ENCODE results near the gene BCAT1. TPM values are rescaled to one million over a fixed set of nuclear protein-coding genes. Genes with fewer than 3 reads are reported as not detected.

Gene BCAT1
- total RNA-seq, 1 experiment from 2014 or later, result 5.8 TPM

GRCh38 chr12:24991209-24992049 is 42.5 kb upstream of the BCAT1 start:
- no peaks in the 10 kb centered on the region for H3K9me3 ChIP-seq (ENCODE audit: control insufficient read depth, insufficient read depth, low read depth, low read length)
- in situ Hi-C loops (cut with HindIII; ENCODE audit: low pct_unique_long_range_greater_than_20kb, low sequenced_read_pairs) (no loop called here), intact Hi-C loops (cut with micrococcal nuclease; ENCODE audit: unreplicated experiment) (loop anchor here (1.0 kb wide), 2 partner anchors 139 to 164 kb away; no protein-coding TSS in a partner anchor)
- TF ChIP-seq SIN3A (IDR thresholded peaks at IDR 0.05; ENCODE audit: borderline replicate concordance, insufficient read depth, low read depth, low read length) (no peak), CTCF (IDR thresholded peaks at IDR 0.05) (peak; percentile 79)
- H3K4me3 ChIP-seq (ENCODE audit: low read depth in 2 of 2, low read length in 2 of 2), result no peak overlapping the region
- CTCF ChIA-PET, result interaction anchor here (0.5 to 2.4 kb wide), 6 partner anchors 13 to 260 kb away, joined by 3 to 9 read pairs (median 4); no protein-coding TSS in a partner anchor
- ATAC-seq (peak; percentile 93), DNase-seq (ENCODE audit: low read depth, low spot score) (peak; percentile 71)
- no peaks in the 10 kb centered on the region for H3K4me1 ChIP-seq (ENCODE audit: control insufficient read depth, insufficient read depth, low read length)
- peaks cover 14% of the 10 kb centered on the region for H3K27me3 ChIP-seq (ENCODE audit: control insufficient read depth, insufficient read depth, low read length)
- H3K36me3 ChIP-seq (ENCODE audit: control insufficient read depth, insufficient read depth, low read length), result no peaks in the 10 kb centered on the region
- no peak overlapping the region for H3K27ac ChIP-seq (ENCODE audit: low read length)
- POLR2A ChIA-PET, result no interaction called here
- BruUV-seq (replicated peaks), result no TSS peak

- Histone ChIP-seq H3K27me3 (ENCODE audit: control insufficient read depth, insufficient read depth, low read length) (0 out of 2 replicates have a peak, but pooled peaks cover 7% of the 10 kb centered on the region), H3K36me3 (ENCODE audit: control insufficient read depth, insufficient read depth, low read length) (no peaks in the 10 kb centered on the region), H3K27ac (ENCODE audit: low read length) (no peak overlapping the region), H3K9me3 (ENCODE audit: control insufficient read depth, insufficient read depth, low read depth, low read length) (no peaks in the 10 kb centered on the region), H3K4me3 (ENCODE audit: low read depth in 2 of 2, low read length in 2 of 2) (no peak overlapping the region), H3K4me1 (ENCODE audit: control insufficient read depth, insufficient read depth, low read length) (no peaks in the 10 kb centered on the region)
- DNase-seq (ENCODE audit: low read depth, low spot score) (no peak), ATAC-seq (no peak)
- ChIA-PET CTCF (no interaction called here), POLR2A (no interaction called here)
- intact Hi-C loops (cut with micrococcal nuclease; ENCODE audit: unreplicated experiment) (no loop called here), in situ Hi-C loops (cut with HindIII; ENCODE audit: low pct_unique_long_range_greater_than_20kb, low sequenced_read_pairs) (no loop called here)
- no peak for TF ChIP-seq POLR2AphosphoS5 (IDR thresholded peaks at IDR 0.05; ENCODE audit: low read depth, low read length)
- no peak for TF ChIP-seq REST (IDR thresholded peaks at IDR 0.05; ENCODE audit: insufficient read depth in 1 of 2, low read depth in 2 of 2, low read length in 1 of 2)
- TF ChIP-seq SIN3A (IDR thresholded peaks at IDR 0.05; ENCODE audit: borderline replicate concordance, insufficient read depth, low read depth, low read length), result no peak
- TF ChIP-seq CTCF (IDR thresholded peaks at IDR 0.05), result no peak
- TF ChIP-seq TCF7L2 (IDR thresholded peaks at IDR 0.05; ENCODE audit: low read depth, low read length), result no peak
- no TSS peak for BruUV-seq (replicated peaks)
These were observed 40.3 kb upstream of the BCAT1 start for GRCh38 chr12:24989216-24989615.
